Measurements from ENCODE around the gene SAP30BP.

- TF ChIP-seq, protein P1, sequence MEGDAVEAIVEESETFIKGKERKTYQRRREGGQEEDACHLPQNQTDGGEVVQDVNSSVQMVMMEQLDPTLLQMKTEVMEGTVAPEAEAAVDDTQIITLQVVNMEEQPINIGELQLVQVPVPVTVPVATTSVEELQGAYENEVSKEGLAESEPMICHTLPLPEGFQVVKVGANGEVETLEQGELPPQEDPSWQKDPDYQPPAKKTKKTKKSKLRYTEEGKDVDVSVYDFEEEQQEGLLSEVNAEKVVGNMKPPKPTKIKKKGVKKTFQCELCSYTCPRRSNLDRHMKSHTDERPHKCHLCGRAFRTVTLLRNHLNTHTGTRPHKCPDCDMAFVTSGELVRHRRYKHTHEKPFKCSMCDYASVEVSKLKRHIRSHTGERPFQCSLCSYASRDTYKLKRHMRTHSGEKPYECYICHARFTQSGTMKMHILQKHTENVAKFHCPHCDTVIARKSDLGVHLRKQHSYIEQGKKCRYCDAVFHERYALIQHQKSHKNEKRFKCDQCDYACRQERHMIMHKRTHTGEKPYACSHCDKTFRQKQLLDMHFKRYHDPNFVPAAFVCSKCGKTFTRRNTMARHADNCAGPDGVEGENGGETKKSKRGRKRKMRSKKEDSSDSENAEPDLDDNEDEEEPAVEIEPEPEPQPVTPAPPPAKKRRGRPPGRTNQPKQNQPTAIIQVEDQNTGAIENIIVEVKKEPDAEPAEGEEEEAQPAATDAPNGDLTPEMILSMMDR (IDR thresholded peaks at IDR 0.05; ENCODE audit: low read depth, low read length): no peak
- TF ChIP-seq MYC (IDR thresholded peaks at IDR 0.05; ENCODE audit: low read depth, low read length): no peak
- TF ChIP-seq, protein P2, sequence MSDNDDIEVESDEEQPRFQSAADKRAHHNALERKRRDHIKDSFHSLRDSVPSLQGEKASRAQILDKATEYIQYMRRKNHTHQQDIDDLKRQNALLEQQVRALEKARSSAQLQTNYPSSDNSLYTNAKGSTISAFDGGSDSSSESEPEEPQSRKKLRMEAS (IDR thresholded peaks at IDR 0.05; ENCODE audit: low read depth, low read length): no peak
- TF ChIP-seq POLR2A (IDR thresholded peaks at IDR 0.05; ENCODE audit: extremely low read depth, insufficient read length): no peak
Observed at GRCh38 chr17:75662511-75662910, 4.6 kb upstream of the SAP30BP start.

All from NB4 (cell line).